A673 (cell line): ENCODE measurements around the gene CYP11A1.

ENCODE experiments used
- CTCF ChIP-seq: fragments of 300-800, 200-600 bp; sonication (generic); conservative IDR thresholded peaks from 2 replicates; pipeline ENCODE4 v1.5.1; 2017; ENCODE audit warnings: low read depth, mild to moderate bottlenecking, antibody characterized with exemption, low read length, moderate library complexity, mixed read lengths
- EZH2 ChIP-seq: fragments of 200-600 bp; sonication (generic); IDR thresholded peaks from 2 replicates; pipeline ENCODE4 v1.6.1; 2017; ENCODE audit warnings: borderline replicate concordance, low read depth, mild to moderate bottlenecking, mixed read lengths, antibody characterized with exemption, low read length; ENCODE audit not compliant: poor library complexity, severe bottlenecking

GRCh38 chr15:74375303-74375693 lies 7.9 kb upstream of the CYP11A1 start:
- TF ChIP-seq CTCF: peak; percentile 89
- no peak for TF ChIP-seq EZH2
